PC-3 (cell line): ENCODE results near the gene RALGPS1. TPM values are rescaled to one million over a fixed set of nuclear protein-coding genes. Genes with fewer than 3 reads are reported as not detected.

Source experiments
- ATAC-seq: fragments of 200-7000 bp; cut with Tn5 transposase; 2 replicates; pipeline ENCODE4 v1.9.1; 2020; ENCODE audit warnings: mild to moderate bottlenecking, moderate library complexity
- BruUV-seq: library from RNA; stranded (reverse); fragments of 400-500 nt; replicated peaks from 2 replicates; lab custom pipeline; 2021; lab: Mats Ljungman, UMichigan
- CTCF ChIA-PET: fragments of 300-600 bp; sonication (Branson Sonifier 250); formaldehyde crosslinking; loops from one replicate; lab custom pipeline; 2022; ENCODE audit warnings: antibody characterized with exemption; lab: Charles Lee
- POLR2A ChIA-PET: fragments of 300-600 bp; sonication (Branson Sonifier 250); formaldehyde crosslinking; loops from one replicate; lab custom pipeline; 2022; ENCODE audit warnings: antibody characterized with exemption; ENCODE audit not compliant: unreplicated experiment; lab: Charles Lee
- DNase-seq: peaks from one replicate; pipeline ENCODE4 v3.0.0-alpha.2; 2015
- H2AFZ ChIP-seq: fragments of 300-600 bp; sonication (generic); 2 replicates; pipeline ENCODE4 v1.6.0; 2016; ENCODE audit warnings: antibody characterized with exemption, low read length
- H3F3A ChIP-seq: fragments of 300-600 bp; sonication (generic); one replicate; pipeline ENCODE4 v1.6.0; 2017; ENCODE audit warnings: antibody characterized with exemption, low read length, control low read depth, mild to moderate bottlenecking; ENCODE audit not compliant: unreplicated experiment
- H3K27ac ChIP-seq: fragments of 300-600 bp; sonication (generic); 2 replicates; pipeline ENCODE4 v1.5.1; 2016; ENCODE audit warnings: mild to moderate bottlenecking, low read length
- H3K27me3 ChIP-seq: fragments of 300-600 bp; sonication (generic); 2 replicates; pipeline ENCODE4 v1.6.1; 2016; ENCODE audit warnings: low read length, mixed read lengths
- H3K36me3 ChIP-seq: fragments of 300-600 bp; sonication (generic); 2 replicates; pipeline ENCODE4 v1.6.1; 2016; ENCODE audit warnings: low read depth, mixed run types, low read length, mixed read lengths
- H3K4me1 ChIP-seq: fragments of 300-600 bp; sonication (generic); 2 replicates; pipeline ENCODE4 v1.5.1; 2016; ENCODE audit warnings: low read length; ENCODE audit not compliant: insufficient read depth
- H3K4me2 ChIP-seq: fragments of 300-600 bp; sonication (generic); 2 replicates; pipeline ENCODE4 v1.6.0; 2016; ENCODE audit warnings: low read length
- H3K4me3 ChIP-seq: fragments of 300-600 bp; sonication (generic); 2 replicates; pipeline ENCODE4 v1.5.1; 2016; ENCODE audit warnings: mild to moderate bottlenecking, low read length, mixed read lengths
- H3K79me2 ChIP-seq: fragments of 300-600 bp; sonication (generic); 2 replicates; pipeline ENCODE4 v1.6.1; 2017; ENCODE audit warnings: low read length, mixed read lengths
- H3K9ac ChIP-seq: fragments of 300-600 bp; sonication (generic); 2 replicates; pipeline ENCODE4 v1.6.0; 2016; ENCODE audit warnings: mild to moderate bottlenecking, low read length
- H3K9me2 ChIP-seq: fragments of 300-600 bp; sonication (generic); replicated peaks from 2 replicates; pipeline ENCODE4 v1.6.1; 2016; ENCODE audit warnings: mixed run types, low read length, mixed read lengths
- H3K9me3 ChIP-seq: fragments of 300-600 bp; sonication (generic); 2 replicates; pipeline ENCODE4 v1.6.1; 2016; ENCODE audit warnings: low read length, mixed read lengths
- H4K20me1 ChIP-seq: fragments of 300-600 bp; sonication (generic); 2 replicates; pipeline ENCODE4 v1.6.1; 2016; ENCODE audit warnings: low read length, mixed read lengths
- EZH2 ChIP-seq: fragments of 300-600 bp; sonication (generic); IDR thresholded peaks from one replicate; pipeline ENCODE4 v1.6.1; 2017; ENCODE audit warnings: antibody characterized with exemption, mild to moderate bottlenecking, low read length; ENCODE audit not compliant: unreplicated experiment
- EZH2phosphoT487 ChIP-seq: fragments of 300-600 bp; sonication (generic); IDR thresholded peaks from 2 replicates; pipeline ENCODE4 v1.6.1; 2018; ENCODE audit warnings: mild to moderate bottlenecking, antibody characterized with exemption, low read length, borderline replicate concordance
- intact Hi-C: fragments of 100-400 bp; cut with micrococcal nuclease; formaldehyde crosslinking; loops from 2 replicates; pipeline ENCODE4 v1.9.0; 2023
- total RNA-seq: library from RNA; depleted of rRNA; stranded (reverse); fragments of >200 nt; gene quantifications from 2 replicates; pipeline ENCODE4 v1.2.3, GENCODE V29; 2014
- TF ChIP-seq, protein P1 (sequence below): fragments of 300-600 bp; sonication (generic); conservative IDR thresholded peaks from 2 replicates; pipeline ENCODE4 v1.5.1; 2017; ENCODE audit warnings: antibody characterized with exemption, low read depth, mild to moderate bottlenecking, low read length

Gene RALGPS1
- total RNA-seq, 1 experiment from 2014 or later: 10.2 TPM

DNA sequence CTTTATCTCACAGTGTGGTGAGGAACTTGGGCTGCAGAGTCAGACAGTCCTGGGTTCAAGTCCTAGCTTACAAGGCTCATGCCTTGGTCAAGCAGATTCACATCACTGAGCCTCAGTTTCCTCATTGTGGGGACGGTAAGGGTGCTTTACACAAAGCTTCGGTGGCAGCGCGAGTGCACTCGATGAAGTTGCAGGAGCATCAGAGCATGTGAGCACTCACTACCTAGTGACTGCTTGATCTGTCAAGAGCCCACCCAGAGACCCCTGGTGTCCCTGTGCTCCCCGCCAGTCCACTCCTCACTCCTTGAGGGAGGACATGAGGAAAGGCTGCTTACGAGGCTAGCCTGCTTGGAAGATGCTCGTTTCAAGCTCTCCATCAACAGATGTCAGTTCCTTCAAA is 293.8 kb downstream of the RALGPS1 start:
- no peak for TF ChIP-seq EZH2phosphoT487
- TF ChIP-seq EZH2: no peak
- TF ChIP-seq, protein P1, sequence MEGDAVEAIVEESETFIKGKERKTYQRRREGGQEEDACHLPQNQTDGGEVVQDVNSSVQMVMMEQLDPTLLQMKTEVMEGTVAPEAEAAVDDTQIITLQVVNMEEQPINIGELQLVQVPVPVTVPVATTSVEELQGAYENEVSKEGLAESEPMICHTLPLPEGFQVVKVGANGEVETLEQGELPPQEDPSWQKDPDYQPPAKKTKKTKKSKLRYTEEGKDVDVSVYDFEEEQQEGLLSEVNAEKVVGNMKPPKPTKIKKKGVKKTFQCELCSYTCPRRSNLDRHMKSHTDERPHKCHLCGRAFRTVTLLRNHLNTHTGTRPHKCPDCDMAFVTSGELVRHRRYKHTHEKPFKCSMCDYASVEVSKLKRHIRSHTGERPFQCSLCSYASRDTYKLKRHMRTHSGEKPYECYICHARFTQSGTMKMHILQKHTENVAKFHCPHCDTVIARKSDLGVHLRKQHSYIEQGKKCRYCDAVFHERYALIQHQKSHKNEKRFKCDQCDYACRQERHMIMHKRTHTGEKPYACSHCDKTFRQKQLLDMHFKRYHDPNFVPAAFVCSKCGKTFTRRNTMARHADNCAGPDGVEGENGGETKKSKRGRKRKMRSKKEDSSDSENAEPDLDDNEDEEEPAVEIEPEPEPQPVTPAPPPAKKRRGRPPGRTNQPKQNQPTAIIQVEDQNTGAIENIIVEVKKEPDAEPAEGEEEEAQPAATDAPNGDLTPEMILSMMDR: no peak
- Histone ChIP-seq H3K9ac (no peak overlapping the region), H3K36me3 (no peaks in the 10 kb centered on the region), H3F3A (no peaks in the 10 kb centered on the region), H3K9me3 (no peaks in the 10 kb centered on the region), H3K79me2 (no peaks in the 10 kb centered on the region), H3K4me2 (no peak overlapping the region), H3K27ac (no peak overlapping the region), H4K20me1 (no peaks in the 10 kb centered on the region), H3K4me1 (no peaks in the 10 kb centered on the region), H3K27me3 (no peaks in the 10 kb centered on the region), H3K9me2 (no peaks in the 10 kb centered on the region), H3K4me3 (no peak overlapping the region), H2AFZ (no peak overlapping the region)
- intact Hi-C loops: no loop called here
- CTCF ChIA-PET: no interaction called here
- BruUV-seq: no TSS peak
- POLR2A ChIA-PET: no interaction called here
- DNase-seq (no peak), ATAC-seq (no peak)

DNA sequence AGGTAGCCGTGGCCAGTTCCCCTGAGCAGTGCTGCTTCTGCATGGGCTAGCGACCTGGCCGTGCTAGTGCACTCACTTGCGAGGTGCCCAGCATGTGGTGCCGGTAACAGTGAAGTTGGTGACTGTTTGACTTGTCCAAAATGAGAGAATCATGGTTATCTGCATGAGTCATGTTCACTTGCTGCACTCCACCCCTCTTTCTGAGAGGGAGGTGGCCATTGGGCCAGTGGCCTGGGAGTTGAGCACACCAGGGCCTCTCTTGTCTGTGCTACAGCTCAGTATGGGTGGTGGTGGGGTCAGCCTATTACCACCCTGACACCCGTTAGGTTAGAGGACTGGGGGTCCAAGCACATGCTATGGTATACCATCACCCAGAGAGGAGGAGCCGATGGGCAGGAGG is 294.6 kb downstream of the RALGPS1 start:
- Histone ChIP-seq H3K4me3 (no peak overlapping the region), H3K9me3 (no peaks in the 10 kb centered on the region), H3K36me3 (no peaks in the 10 kb centered on the region), H3K4me2 (no peak overlapping the region), H3F3A (no peaks in the 10 kb centered on the region), H3K79me2 (no peaks in the 10 kb centered on the region), H4K20me1 (no peaks in the 10 kb centered on the region), H2AFZ (no peak overlapping the region), H3K9ac (no peak overlapping the region), H3K27me3 (no peaks in the 10 kb centered on the region), H3K4me1 (no peaks in the 10 kb centered on the region), H3K9me2 (no peaks in the 10 kb centered on the region), H3K27ac (no peak overlapping the region)
- no peak for TF ChIP-seq EZH2
- TF ChIP-seq EZH2phosphoT487: no peak
- TF ChIP-seq, protein P1: no peak
- BruUV-seq: no TSS peak
- ChIA-PET POLR2A (no interaction called here), CTCF (no interaction called here)
- intact Hi-C loops: no loop called here
- ATAC-seq: no peak
- DNase-seq: no peak

- H3K4me3 ChIP-seq: no peak overlapping the region
These were observed 295.5 kb downstream of the RALGPS1 start for GRCh38 chr9:127209948-127210640.

More at GRCh38 chr9:127209948-127210640, 295.5 kb downstream of the RALGPS1 start:
- H3K27me3 ChIP-seq: no peaks in the 10 kb centered on the region
- TF ChIP-seq EZH2: no peak
- TF ChIP-seq, protein P1: no peak
- no peak for TF ChIP-seq EZH2phosphoT487
- H2AFZ ChIP-seq: no peak overlapping the region
- no peaks in the 10 kb centered on the region for H3K79me2 ChIP-seq
- no peak overlapping the region for H3K4me2 ChIP-seq
- no peaks in the 10 kb centered on the region for H3K36me3 ChIP-seq
- no peaks in the 10 kb centered on the region for H4K20me1 ChIP-seq
- CTCF ChIA-PET: no interaction called here
- H3F3A ChIP-seq: no peaks in the 10 kb centered on the region
- H3K9me3 ChIP-seq: no peaks in the 10 kb centered on the region
- no TSS peak for BruUV-seq
- H3K27ac ChIP-seq: no peak overlapping the region
- intact Hi-C loops: loop anchor here (5.0 kb wide), 1 partner anchor 187 kb away; the partner anchor contains the start of gene SLC2A8
- H3K9ac ChIP-seq: no peak overlapping the region
- peaks cover 5% of the 10 kb centered on the region; the same call in 1 of the 2 replicates for H3K4me1 ChIP-seq
- DNase-seq (no peak), ATAC-seq (no peak)
- H3K9me2 ChIP-seq: no peaks in the 10 kb centered on the region
- POLR2A ChIA-PET: no interaction called here
